Myocyte (in vitro differentiated cells): ENCODE data around the gene MRPS23. TPM values are rescaled to one million over a fixed set of nuclear protein-coding genes. Genes with fewer than 3 reads are reported as not detected.

Experiments
- DNase-seq: peaks from one replicate; pipeline ENCODE4 v3.0.0-alpha.2; 2012; ENCODE audit warnings: low read depth
- total RNA-seq: library from RNA; depleted of rRNA; stranded (reverse); fragments of >200 nt; gene quantifications from 2 replicates; pipeline ENCODE4 v1.2.3, GENCODE V29; 2014

MRPS23 gene
- total RNA-seq, 1 donor from 2014 or later, result 27.3 TPM

DNA sequence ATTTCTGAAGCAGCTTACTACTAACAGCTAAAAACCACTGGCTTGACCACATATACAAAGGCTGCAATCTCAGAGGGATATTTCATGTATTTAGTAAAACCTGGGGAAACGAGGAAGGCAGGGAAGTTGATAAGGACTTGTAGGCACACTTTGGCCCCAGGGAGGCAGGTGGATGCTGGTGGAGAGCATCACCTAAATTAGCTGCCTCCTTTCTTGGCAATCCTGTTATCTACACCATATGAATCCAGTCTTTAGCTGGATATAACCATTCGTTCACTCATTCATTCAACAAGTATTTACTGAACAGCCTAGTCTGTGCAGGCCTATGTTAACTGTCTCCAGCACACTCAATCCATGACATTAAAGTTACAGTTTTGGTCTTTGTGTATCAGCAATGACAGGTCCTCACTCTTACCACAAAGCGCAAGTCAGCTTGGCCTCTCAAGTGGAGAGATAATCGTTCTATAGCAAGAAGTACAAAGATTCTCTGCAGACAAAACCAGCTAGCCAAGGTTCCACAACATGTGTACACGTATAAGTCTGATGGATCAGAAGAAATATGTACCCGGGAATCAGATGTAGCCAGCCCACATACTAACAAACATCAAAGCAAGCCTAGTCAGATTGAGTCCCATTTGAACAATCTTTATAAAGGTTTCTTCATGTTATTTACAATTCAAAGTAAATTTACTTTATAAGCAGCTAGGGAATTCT is 10.8 kb downstream of the MRPS23 start:
- no peak for DNase-seq

DNA sequence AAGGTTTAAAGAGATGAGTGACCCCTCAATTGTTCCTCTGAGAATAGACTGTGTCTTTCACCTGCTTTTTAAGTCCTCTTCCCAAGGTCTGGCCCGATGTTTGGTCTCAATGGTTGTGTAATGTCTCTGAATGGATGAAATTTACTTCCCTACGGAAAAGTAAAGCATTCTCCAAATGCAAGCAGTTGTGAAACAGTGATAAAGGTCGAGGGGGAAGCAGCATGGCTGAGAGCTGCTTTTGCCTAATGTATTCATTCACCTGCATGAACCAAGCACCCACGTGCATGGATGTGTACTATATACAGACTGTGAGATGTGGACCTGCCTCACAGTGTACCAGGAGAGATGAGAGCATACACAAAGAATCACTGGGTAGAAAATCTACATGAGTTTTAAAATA is 11.4 kb downstream of the MRPS23 start:
- no peak for DNase-seq

DNA sequence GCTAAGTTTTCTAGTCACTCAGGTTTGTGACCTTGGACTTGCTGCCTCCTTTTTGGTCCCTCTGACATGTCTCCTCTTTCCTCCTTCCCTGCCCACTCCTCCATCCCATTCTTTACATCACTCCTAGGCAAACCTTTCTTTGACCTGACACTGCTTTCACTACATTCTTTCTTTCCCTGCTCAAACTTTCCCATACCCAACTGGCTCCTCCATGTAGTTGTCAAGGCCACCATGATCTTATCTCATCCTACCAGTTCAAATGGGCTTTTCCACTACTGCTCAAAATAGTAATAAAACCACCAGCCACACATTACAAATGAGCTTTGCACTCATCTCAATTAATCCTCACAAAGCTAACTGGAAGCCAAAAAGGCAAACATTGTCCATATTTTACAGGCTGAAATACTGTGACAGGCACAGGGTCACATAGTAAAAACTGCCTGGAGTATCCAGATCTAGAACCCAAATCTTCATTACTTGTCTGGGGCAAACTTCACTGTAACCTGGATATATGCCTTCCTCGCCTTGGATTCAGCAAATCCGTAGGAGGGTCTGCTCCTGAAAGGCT is 14.4 kb downstream of the MRPS23 start:
- DNase-seq, result no peak

DNA sequence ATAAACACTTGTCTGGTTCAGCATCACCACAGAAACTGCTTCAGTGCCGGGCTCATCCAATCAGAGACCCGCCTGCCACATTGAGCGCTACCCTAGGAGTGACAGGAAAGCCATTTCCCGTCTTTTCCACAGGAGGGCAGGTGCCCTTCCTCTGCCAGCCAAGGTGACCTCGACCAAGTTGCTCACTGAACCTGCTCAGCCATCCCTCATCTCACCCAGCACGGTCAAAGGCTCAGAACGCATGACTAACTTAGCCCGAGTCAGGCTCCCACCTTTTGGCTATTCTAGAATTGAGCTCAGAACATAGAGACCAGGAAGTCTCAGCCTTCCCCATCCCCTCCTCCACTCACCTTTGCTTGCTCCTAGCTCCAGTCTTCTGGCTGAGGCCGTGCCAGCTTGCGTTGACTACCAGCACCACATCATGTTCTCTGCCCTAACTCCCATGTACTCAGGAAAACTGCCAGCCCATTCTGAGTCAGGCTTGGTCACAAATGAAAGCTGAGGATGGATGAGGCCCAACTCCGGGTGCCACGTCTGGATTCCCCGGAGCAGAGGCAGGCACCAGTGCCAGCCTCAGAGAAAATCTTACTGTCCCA is 15.6 kb downstream of the MRPS23 start:
- DNase-seq, result peak; percentile 61

DNA sequence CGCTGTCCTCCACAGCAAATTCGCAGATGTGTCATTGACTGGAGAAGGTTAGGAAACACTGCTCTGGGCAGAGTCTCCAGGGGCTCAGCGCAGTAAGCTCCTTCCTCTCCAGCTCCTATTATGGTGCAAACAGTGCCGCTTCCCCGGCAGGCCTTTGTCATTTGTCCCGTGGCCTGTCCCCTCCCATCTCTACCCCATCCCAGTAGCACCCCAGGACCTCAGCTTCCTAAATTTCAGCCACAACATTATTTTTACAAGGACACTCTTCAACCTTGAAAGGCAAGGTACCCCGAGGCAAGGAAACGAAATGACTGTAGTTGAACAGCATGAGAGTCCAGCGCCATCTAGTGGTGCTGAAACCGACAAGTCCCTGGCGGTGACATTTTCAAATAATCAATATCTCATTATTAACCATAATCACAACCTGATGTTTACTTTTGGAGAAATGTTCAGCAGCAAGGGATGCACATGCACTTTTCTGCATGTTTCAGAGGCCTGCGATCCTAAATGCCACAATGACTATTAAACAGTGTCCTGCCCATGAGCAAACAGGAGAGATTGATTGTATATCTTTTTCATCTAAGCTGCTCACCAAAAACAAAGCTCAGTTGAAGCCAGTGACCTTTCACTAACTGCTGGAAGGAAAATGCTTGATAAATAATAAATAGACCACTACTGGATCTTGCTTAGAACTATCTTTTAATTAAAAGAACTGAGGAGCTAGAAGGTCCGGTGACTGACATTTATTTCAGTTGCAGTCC is 16.5 kb downstream of the MRPS23 start:
- DNase-seq, result peak; percentile 73

DNA sequence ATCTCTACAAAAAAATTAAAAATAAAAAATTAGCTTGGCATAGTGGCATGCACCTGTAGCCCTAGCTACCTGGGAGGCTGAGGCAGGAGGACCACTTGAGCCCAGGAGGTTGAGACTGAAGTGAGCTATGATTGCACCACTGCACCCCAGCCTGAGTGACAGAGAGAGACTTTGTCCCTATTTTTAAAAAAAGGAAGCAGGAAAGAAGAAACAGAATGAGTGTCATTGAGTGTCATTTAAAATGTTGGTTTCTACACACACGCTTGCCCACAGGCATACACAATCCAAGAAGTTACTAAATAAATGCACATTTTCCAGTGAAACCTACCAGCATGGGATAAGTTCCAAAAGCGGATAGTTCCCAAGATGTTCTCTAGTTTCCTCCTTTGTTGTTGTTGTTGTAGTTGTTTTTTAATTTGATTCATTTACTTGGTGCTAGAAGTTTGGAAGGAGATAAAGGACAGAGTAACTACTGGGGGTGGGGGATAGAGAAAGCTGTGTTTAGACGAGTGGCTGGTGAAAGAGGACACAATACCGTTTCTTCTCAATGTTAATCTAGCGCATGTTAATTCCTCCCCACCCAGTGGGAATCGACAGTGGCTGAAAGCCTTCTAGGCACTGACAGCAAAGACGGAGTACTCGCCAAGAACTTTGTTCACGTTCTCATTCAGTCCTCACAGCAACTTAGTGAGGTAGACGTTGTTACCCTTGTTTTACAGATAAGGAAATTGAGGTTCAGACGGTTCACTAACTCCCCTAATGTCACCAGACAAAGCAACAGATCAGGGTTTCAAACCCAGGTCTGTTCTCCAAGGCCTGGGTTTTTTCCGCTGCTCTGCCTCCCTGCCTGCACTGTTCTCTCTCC is 17.3 kb downstream of the MRPS23 start:
- no peak for DNase-seq

DNA sequence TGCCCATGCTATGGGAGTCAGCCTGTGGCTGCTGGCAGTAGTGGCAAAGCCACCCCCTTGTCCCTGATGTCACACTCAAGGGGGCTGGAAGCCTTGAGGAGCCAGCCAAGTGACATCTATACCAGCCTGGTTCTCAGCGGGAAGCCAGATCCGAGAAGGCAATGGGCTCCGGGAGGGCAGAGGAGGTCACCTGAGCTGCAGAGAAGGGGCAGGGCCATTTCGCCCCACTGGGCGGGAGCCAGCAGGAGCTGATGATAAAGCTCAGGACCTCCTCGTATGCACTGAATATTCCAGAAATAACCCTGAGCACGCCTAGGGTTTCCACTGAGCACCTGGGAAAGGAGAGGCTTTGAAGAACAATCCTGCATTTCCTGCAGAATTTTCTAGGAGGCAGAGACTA is 19.0 kb downstream of the MRPS23 start:
- DNase-seq, result no peak

DNA sequence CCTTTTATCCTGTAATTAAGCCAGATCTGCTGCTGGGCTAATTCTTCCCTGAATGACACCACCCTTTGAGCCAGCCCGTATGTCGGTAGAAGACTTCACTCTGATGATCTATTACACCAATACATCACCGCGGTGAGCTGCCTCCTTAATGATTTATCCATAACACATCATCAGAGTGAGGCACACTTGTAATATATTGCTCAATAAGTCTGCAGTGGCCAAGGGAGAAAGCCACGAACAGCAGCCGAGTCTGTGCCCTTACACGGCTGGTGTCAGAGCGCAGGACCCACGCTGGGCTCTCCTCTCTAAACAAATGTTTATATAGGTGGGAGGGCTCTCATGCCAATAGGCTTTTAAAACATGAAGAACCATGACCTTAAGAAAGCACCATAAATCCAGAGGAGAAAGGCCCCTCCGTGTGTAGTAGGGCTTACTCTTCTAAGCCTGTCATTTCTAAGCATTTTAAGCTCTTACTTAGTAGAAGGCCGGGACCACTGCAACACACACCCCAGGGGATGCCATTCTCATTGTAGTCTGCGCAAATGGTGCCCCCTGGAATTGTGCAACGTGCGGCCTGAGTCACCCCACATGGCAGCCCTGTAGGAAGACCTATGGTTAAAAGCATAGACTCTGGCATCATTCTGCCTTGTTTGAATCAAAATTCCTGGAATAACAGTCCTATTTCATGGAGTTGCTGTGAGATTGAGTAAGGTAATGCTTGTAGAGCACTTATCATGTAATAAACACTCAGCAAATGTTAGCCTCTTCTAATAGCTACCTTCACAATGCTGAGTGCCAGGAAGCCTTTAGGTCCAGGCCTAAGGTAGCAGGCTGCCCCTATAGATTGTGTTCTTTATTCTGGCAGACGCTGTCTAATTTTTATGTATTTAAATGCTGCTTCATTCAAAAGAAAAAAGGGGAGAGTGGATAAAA is 26.1 kb downstream of the MRPS23 start:
- no peak for DNase-seq

DNA sequence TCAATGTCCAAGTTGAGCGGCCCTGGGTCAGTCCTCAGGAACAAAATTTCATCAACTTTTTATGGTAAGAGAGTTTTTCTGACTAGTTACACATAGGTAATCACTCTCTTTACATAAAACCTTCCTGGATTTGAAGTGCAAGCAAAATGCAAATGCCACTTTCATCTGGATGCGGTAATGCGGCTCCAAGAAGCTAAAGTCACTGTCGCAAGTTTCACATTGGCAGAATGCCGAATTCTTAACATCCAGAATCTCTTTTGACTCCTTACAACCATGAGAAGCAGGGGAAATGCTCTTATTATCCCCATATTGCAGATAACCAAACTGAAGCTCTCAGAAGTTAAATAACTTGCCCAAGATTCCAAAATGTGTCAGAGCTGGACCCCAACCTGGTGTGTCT is 30.0 kb downstream of the MRPS23 start:
- DNase-seq, result no peak

DNA sequence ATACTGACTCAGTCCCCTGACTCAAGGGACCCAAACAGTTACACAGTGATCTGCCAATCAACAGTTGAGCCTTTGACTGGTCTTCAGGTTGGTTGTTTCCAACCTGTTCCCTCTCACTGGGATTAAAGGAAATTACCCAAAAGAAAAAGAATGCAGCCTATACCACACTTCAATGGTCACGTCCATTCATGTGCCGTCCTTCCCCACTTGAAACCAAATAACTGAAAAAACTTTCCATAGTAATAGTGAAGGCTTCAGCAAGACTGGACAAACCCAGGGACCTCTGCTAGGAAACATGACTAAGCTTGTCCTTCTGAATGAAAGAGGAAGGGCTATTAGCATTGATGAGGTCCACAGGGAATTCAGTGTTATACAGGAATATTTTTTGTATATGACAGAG is 30.6 kb downstream of the MRPS23 start:
- no peak for DNase-seq

DNA sequence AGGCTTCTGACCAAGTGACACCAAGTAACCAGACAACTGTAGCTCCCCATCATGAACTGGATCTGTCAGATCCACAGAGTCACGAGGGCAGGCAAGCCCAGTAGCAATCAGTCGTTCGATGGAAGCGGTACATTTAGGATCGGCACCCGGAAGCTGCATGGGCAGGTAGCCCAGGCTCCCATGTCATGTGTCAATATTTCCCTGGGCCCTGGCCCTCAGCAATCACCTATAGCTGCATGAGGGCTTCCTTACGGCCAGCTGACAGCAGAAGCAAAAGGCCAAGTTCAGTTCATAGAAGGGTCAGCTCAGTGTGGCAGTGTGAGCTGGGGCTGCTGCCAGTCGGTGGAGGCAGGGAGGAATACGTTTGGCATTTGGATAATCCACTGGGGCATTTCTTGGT is 31.8 kb downstream of the MRPS23 start:
- no peak for DNase-seq

DNA sequence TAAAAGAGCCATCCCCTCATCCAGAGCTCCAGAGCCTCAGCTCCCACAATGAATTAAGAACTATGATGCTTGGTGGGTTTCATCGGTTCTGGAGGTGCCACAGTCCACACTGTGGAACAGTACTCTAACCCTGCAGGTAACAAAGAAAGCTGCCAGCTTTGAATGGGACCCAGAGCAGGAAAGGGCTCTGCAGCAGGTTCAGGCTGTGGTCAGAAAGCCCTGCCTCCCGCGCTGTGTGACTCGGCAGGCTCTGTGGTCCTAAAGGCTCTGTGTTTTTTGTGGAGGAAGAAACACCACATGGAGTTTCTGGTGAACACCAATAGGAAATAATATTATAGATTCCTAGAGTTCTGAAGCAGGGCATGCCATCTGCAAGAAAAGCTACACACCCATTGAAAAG is 32.5 kb downstream of the MRPS23 start:
- DNase-seq, result no peak

DNA sequence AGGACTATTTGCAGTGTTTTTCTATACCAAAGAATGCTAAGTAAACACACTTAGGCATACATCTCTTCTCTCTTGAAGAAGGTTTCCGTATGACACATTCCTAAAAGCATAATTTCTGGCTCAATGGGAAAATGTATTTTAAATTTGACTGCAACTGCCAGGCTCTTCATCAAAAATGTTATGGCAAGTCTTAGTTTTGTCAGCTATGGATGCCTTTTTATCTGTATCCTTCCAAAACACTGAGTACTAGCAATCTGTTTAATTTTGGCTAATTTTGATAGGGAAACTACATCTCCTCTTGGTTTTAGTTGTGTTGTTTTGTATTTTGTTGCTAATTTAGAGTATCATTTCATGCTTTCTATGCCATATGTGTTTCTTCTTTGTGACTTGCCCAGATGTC is 35.4 kb downstream of the MRPS23 start:
- DNase-seq, result no peak

DNA sequence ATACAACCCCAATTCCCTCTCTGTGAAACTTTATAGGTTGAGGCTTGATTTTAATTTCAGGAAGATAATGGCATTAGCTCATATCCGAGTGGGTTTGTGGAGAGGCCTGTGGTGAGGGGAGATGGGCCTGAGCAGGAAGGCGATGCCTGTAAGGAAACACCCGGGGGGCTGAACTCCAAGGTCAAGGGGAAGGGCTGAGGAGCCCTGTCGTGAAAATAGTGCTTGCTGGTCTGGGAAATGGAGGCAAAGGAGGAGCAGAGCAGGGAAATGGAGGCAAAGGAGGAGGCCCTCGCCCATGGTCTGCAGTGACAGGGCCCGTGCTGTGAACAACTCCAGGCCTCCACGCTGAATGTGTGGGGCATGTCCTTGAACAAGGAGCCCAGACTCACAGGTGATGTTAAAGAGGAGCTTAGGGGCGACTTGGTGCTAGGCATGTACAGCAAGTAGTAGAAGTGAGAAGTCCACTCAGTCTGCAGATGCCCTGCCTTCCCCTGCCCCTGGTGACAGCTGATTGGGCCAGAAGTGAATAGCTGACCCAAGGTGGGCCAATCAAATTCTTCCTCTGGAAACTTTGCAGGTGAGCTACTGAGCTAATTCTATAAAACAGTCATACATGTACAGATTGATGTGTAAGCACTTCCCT is 38.1 kb downstream of the MRPS23 start:
- peak; percentile 62 for DNase-seq

DNA sequence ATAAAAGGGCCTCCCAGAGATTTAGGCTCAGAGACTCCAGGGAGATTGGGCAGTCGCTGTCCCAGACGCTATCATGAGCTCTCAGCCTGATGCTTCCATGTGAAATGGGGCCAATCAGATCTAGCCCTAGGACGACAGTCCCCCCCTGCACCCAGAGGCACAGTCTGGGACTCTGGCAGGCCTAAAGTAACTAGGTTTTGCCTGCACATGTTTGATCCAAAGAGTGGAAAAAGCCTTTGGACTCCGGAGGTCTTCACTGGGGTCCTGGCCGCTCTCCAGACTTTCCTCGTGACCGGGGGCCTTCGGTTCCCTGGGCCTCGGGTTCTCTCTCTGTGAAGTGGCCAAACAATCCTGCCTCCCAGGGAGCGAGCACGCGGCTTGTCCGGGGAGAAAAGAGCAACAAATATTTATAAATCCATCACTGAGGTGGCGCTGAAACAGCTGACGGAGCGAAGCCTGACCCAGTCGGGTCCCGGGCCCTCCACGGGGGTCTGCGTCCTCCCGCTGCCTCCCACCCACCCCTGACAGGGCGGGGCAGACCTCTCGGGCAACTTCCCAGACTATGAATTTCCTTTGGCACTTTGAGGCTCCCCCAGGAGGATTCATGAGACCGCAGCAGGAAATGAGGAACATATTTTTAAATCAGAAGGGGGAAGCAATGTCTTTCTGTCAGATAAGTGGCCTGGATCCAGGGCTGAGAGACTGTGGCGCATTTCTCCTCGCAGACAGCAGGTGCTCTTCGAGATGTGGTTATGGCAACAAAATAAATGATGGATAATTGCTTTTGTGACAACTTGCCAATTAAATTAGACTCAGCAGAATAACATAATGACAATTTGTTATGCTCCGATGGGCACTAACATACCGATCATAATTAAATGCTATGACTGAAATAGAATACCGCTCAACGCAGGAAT is 38.9 kb downstream of the MRPS23 start:
- peak; percentile 90 for DNase-seq

DNA sequence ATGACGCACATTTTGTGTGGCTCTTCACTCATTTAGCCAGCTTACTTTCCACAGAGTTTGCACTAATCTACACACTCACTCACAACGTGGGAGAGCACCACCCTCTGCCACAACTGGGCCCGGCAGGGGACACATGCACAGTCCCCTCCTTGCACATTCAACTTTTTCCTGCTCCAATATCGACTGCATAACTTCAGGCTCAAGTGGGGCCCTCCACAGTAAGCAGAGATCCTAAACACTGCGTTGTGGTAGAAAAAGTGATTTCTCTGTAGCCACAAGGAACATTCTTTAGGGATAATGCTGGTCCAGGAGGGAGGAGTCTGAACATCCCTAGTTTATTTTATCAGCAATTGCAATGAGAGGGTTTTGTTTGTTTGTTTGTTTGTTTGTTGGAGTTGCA is 40.0 kb downstream of the MRPS23 start:
- no peak for DNase-seq

DNA sequence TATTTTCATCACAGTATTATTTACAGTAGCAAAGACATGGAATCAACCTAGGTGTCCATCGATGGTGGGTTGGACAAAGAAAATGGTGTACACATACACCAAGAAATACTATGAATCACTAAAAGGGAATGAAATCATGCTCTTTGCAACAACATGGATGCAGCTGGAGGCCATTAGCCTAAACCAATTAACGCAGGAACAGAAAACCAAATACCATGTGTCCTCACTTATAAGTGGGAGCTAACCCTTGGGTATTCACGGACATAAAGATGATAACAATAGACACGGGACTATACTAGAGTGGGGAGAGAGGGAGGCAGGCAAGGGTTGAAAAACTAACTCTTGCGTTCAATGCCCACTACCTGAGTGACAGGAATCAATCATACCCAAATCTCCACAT is 41.0 kb downstream of the MRPS23 start:
- no peak for DNase-seq

DNA sequence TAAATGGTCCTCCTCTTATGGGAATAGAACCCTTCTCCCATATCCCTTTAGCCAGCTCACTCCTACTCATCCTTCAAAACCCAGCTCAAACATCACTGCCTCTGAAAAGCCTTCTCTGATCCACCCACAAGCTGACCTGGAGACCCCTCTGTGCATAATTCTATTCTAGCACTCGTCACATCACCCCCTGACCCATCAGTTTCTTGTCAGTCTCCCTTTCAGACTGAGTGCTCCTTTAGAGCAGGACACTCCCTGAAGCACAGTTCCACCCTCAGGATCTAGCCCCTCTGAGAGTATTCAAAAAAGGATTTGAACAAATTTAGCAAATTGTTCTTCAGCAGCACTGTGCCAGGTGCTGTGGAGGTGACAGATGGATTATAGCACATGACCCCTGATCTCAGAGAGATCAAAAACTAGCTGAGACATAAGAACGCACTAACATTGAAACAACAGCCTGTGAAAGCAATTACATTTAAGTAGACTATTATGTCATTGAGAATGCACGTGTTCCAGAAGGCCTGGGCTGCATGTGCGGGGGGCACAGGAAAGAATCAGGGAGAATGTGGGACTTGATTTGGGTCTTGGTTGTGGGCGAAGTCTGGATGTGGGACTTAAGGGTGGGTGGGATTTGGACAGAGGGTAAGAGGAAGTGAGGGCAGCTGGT is 43.5 kb downstream of the MRPS23 start:
- no peak for DNase-seq
